Hippocampal formation (tissue), 2 donors: Measurements from ENCODE around the gene NIM1K.
"Not testable (repeated sequence)": the region's sequence is repeated elsewhere in the genome, so short reads cannot be mapped to it uniquely, and the experiment has no call there.

ENCODE experiments used
- DNase-seq, 2 donors: peaks; one replicate each; lab custom pipeline; 2025; lab: John Stamatoyannopoulos, UW

NIM1K gene

DNA sequence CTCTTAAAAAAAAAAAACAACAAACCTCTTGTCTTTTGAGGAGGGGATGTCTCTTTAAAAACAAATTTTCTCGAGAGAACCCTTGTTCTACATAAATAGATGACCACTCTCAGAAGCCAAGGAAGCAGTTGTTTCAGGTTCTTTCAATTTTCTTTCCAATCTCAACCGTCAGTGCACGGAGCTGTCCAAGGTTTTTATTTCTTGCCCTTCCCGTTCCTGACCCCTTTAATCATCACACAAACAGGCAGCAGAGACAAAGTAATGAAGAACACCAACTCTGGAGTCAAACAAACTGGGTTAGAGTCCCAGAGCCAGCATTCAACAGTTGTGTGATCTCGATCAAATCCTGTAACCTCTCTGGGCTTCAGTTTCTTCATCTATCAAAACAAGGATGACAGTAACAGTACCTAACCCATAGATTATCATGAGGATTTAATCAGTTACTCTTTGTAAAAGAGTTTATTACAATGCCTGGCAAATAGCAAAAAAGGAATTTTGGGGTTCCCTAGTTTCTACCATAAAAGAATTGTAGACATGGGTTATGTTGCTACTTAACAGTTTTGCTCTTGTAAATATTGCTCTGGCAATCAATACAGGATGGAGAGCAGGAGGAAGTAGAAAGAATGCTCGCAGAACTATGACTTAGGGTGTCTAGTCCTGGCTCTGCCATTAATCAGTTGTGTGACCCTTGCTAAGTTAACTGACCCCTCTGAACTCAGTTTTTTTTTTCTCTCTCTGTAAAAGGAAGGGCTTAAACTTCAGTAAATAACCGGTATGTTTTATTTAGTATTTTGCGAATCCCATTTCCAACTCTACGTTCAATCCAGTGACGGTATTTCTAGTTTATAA lies 1.0 kb upstream of the NIM1K start:
- DNase-seq = peak in 1 of 2 donors; percentile 39

DNA sequence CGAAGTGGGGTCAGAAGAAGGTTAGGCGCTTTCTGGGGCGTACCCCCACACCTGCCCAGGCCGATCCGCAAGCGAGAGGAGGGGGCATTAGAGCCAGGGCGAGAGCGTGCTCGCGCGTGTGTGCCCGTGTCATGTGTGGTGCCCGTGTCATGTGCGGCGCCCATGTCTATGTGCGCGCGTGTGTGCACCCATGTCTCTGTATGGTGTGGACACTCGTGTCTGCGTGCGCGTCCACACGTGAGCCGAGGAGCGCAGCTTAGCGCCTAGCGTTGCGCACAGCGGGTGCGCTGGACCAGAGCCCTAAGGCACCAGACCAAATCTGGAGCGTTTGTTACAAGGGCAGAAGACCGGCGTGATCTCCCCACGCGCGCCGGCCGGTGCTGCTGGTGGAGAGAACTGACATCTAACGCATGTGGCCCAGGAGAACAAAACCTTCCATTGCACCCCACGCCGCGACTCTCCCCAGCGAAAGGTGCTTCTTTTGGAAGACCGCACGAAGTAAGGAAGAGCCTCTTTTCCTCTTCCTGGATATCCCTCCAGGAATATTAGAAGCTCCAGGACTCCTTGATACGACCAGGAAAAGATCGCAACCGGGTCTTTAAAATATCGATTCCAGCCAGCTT lies 644 bp downstream of the NIM1K start:
- DNase-seq = peak; percentile 25 to 40

DNA sequence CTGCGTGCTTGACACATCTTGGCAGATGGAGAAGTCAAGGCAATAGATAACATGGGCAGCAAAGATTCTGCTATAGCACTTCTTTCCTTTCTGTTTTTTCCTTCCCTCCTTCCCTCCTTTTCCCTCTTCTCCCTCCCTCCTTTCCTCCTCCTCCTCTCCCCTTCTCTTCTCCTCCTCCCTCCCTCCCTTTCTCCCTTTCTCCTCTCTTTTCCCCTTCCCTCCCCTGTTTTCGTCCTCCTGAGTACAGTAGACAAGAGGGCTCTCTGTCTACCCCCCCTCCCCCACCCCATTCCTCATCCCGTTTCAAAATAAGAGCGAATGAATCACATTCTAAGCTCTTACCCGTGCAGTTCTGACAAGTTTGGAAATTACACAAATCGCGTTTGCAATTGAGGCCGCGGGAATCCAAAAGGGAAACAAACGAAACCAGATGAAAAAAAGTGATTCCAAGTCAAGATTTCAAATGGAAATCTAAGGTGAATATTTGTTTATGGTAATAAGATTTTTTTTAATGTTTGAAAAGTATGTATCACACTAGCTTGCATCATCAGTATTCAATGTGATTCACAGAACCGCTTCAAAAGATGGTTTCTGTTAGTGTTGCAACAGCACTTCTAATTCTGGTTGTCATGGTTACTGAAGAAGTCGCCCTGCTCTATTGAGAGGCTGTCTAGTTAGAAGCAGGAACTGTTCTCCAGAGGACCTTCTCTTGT lies 1.3 kb downstream of the NIM1K start:
- peak; percentile 25 to 80 for DNase-seq

DNA sequence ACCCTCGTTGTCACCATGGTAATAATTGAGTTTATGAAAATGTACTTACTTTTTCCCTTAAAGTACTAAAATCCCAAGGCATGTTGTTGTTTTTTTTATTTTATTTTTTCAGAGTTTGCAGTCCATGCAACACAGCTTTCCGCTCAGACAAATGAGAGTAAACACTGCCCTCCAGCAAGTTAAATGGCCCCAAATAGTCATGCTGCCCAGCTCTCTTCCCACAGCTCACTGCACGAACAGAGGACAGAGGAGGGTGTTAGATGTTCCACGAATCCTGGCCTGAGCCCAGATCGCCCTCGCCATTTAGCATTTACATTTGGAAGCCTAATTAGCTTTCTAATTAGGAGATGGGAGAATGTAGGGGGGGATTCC lies 1.9 kb downstream of the NIM1K start:
- DNase-seq = peak; percentile 44 to 80

DNA sequence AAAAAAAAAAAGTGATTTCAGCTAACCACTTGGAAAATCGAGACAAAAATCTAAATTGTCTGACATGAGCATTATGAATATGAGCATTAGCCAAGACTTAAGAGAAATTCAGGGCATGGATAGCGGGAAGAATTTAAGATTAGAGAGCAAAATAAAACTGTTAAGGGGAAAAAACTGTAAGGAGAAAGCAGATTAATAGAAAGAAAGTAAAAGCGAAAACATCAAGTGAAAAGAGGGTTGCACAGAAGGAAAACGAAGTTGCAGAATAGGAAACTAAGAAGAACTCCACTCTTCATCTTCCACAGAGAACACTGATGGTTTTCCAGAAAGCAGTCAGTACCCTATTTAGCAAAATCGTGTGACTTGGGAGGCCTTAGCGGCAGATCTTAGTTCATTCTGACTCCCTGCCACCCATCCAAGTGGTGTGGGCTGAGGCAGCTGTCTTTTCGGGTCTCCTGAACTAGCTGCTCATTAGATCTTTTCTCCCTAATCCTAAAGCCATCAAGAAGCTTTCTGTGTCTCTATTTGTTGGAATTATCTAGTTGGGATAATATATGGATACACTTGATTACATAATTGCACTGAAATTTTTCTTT lies 3.7 kb downstream of the NIM1K start:
- DNase-seq = no peak

DNA sequence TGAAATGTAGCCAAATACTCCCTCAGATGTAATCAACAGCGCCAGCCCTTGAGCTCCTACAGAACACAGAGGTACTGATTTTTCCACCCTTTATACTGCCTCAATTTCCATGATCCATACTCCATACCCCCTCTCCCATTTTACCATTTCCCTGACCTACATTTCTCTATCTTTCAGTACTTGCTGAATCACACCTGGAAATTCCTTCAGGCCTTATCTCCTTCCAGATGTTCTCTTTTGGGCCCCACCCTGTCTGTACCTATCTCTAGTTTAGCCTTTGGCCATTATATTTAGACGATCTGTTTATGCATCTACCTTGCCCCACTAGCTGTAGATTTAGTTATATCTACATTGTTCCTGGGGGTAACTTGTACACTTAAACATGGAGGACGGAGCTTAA lies 5.5 kb downstream of the NIM1K start:
- DNase-seq = no peak

DNA sequence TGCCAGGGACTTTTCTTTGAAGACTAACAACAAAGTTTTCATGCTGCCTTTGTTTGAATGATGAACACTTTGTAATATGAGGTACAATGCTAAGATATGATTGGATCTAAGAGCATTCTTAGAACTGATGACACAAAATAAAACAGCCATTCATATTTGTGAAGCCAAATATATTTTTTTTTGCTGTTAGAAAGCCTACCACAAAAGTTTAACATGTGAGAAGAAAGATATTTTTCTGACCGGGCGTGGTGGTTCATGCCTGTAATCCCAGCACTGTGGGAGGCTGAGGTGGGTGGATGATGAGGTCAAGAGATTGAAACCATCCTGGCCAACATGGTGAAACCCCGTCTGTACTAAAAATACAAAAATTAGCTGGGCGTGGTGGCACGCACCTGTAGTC lies 9.4 kb downstream of the NIM1K start:
- DNase-seq = not testable (repeated sequence)

DNA sequence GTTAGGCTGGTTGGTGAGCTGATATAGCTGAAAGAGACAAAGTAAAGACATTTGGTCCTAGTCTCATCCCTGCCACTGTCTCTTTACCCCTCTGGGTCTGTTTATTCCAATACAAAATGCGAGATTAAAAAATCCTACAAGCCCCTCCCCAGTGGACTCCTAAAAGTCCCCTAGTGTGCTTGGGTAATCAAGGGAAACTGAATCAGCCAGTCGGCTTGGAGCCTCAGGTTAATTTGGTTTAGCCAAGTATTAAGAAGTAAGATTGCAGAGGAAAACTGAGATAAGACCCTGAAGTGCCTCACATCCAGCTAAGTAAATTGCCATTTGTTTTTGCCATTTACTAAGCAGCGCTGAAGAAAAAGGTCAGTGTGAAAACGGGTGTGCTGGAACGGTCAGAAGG lies 10.4 kb downstream of the NIM1K start:
- no peak for DNase-seq

DNA sequence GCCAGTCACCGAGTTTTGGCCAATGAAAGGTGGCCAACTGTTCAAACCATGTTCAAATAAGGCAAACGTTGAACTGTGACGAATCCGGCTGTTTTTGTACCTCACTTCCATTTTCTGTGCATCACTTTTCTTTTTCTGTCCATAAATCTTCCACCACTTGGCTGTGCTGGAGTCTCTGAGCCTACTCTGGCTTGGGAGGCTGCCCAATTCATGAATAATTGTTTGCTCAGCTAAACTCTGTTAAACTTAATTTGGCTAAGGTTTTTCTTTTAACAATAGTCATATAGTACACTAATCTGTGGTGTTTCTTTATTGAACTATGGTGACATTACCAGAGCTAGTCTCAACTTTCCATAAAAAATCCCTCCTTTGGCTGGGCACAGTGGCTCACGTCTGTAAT lies 11.3 kb downstream of the NIM1K start:
- DNase-seq = no peak

DNA sequence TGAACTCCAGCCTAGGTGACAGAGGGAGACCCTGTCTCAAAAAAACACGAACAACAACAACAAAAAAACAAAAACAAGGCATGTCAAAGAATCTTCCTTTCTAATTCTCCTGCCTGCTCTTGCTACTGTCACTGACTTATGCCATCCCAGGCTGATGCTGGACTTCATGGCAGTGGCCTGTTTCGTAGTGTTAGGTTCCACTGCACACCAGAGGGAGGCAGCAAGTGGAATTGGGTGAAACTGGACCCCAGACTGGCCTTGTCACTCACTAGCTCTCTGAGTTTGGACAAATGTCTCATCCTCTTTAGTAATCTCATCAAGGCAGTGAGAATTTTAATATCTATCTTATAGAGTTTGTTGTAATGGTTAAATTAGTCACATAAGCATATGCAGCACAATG lies 12.9 kb downstream of the NIM1K start:
- no peak for DNase-seq

DNA sequence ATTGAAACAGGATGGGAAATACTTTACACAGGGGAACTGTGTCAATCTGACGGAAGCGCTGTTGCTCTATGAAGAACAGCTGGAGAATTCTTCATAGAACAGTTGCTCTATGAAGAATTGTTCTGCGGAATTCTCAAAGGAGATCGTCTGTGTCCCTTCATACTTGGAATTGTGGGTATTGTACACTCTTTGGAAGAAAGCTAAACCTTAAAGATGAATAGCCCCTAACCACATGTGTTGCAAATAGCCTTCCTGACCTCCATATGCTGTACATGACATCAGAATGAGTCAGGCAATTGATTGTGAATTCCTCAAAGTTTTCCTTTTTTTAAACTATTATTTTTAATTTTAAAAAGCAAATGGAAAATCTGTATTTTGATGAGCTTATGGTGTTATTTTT lies 15.6 kb downstream of the NIM1K start:
- DNase-seq = no peak

DNA sequence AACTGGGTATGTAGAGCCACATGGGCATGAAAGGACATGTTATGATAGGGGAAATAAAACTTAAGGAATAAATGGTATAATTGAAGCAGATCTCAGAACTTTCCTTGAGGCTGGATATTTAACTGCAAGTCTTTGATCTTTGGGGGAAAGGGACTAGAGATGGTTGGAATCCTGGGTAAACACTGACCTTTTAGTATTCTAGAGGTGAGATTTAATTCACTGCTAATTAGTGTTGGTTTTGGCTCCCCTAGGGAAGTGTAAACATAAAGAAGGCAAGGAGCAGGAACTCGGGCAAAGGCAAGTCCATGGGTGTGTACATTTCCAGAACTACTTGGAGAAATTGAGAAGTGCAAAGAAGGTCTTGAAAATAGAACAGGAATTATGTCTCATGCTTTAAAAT lies 16.6 kb downstream of the NIM1K start:
- no peak for DNase-seq

DNA sequence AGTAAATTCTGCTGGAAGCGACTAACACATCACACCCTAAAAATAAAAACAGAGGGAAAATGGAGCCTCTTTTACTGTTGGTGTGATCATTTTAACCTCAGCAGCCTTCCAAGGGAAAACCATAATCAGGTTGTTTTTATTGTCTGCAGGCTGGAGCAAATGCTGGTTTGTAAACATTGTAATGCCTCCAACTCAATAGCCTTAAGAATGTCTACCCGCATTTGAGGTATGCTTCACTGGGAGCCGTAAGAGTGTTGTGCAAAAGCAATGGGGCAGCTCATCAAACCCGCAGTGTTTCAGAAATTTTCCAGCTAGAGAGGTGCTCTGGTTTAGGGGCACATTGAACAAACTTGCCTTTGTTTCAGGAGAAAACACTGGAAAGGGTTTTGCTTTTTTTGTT lies 17.0 kb downstream of the NIM1K start:
- no peak for DNase-seq

DNA sequence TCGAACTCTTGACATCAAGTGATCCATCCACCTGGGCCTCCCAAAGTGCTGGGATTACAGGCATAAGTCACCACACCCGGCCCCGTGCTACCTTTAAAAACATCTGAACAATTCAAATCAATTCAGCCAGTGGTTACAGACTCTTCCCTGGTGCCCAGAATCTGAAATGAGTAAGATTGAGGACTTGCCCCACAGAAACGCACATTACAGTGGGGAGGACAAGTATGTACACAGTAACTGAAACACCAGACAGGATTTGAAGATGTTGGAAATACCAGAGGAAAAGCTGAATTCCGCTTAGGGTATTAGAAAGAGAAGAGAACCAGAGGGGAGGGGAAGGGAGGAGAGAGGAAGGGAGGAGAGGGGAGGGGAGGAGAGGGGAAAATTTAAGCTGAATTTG lies 17.8 kb downstream of the NIM1K start:
- DNase-seq = no peak

DNA sequence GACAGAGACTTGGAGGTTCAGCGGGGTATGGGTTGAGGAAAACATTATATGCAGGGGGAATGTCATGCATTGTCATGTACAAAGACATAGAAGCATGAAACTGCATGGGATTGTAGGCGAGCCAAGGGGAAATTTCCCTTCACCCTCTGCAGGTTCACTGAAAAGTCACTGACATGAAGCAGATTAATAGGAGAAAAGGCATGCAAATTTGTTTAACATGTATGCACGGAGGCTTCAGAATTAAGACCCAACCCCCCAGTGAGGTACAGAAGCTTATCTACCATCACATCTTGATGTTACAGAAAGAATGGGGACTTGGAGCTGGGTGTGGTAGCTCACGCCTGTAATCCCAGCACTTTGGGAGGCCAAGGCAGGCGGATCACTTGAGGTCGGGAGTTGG lies 18.5 kb downstream of the NIM1K start:
- DNase-seq = no peak

DNA sequence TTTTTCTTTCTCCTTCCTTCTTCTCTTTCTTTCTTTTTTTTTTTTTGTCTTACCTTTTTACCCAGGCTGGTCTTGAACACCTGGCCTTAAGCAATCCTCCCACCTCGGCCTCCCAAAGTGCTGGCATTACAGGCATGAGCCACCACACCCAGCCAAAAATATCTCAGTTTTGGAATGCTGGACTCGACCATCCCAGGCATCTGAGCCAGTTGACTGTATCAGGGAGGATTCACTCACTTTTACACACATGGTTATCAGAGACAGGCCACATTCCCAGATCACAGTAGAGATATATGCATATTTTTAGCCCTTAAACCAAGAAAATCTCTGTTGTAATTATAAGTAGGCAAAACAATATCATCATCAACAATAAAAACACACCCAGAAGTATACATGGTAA lies 21.9 kb downstream of the NIM1K start:
- no peak for DNase-seq

DNA sequence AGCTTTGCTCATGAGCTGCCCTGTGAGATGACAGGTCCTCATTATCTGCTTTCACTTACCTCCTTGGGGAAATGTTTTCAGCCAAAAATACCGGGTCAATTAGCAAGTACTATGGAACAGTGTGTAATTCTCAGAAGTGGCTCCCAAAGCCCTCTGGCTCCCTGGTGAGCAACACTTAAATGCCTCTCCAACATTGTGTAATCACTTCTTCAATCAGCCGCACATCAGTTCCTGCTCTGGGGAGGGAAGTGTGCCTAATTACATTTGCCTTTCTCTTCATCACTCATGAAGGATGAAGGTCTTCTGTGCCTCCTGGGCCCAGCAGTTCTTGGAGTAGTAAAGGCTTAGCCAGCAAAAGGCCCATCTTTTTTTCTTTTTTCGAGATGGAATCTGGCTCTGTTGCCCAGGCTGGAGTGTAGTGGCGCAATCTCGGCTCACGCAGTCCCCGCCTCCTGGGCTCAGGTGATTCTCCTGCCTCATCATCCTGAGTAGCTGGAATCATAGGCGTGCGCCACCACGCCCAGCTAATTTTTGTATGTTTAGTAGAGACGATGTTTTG lies 23.1 kb downstream of the NIM1K start:
- no peak for DNase-seq

DNA sequence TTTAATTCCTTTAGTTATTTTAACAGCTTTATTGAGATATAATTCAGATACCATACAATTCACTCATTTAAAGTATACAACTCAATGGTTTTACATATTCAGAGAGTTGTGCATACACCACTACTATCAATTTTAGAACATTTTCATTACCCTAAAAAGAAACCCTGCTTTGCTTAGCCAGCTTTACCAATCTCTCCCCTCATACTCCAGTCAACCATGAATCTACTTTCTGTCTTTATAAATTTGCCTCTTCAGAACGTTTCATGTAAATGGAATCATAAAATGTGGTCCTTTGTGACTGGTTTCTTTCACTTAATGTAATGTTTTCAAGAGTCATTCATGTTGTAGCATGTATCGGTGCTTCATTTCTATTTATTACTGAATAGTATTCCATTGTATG lies 24.9 kb downstream of the NIM1K start:
- no peak for DNase-seq

DNA sequence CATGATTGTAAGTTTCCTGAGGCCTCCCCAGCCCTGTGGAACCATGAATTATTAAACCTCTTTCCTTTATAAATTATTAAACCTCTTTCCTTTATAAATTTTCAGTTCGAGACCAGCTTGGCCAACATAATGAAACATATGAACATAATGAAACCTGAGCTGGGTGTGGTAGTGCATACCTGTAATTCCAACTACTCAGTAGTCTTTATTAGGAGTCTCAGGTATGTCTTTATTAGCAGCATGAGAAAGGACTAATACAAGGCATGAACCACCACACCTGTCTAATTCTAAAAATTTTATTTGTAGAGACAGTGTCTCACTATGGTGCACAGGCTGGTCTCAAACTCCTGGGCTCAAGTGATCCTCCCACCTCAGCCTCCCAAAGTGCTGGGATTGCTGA lies 27.1 kb downstream of the NIM1K start:
- DNase-seq = no peak

DNA sequence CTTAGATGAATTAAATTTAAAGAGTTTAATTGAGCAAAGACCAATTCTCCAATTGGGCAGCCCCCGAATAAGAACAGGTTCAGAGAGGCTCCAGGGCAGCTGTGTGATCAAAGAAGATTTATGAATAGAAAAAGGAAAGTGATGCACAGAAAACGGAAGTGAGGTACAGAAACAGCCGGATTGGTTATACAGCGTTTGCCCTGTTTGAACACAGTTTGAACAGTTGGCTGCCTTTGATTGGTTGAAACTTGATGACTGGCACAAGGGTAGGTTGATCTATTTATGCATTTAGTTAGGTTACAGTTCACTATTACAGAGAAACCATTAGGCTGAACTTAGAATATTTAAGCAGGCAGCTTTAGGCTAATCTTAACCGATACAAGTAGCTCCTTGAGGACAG lies 29.5 kb downstream of the NIM1K start:
- DNase-seq = no peak

DNA sequence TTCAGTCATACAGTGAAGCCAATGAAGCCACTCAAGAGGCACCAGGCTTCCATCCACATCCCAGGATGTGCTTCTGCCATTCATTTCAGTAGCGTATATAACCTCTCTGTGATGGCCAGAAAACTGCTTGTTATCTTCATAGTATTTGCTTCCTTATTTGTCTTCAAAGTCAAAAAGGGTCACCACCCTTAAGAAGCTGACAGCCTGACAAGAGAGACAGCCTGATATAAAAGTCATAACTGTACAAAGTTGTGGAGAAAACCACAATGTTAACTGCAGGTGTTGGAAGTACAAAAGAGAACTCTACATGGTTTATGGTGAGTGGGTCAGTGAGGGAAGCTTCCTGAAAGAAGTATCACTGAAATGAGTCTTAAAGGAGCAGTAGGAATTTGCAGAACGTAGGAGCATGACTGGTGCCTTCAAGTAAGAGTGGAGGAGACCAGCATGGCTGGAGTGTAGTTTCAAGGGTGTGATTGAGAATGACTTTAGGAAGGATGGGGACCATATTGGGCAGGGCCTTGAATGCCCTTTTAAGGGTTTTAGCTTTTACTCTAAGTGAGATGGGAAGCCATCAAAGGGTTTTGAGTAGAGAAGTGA lies 33.7 kb downstream of the NIM1K start:
- no peak for DNase-seq

DNA sequence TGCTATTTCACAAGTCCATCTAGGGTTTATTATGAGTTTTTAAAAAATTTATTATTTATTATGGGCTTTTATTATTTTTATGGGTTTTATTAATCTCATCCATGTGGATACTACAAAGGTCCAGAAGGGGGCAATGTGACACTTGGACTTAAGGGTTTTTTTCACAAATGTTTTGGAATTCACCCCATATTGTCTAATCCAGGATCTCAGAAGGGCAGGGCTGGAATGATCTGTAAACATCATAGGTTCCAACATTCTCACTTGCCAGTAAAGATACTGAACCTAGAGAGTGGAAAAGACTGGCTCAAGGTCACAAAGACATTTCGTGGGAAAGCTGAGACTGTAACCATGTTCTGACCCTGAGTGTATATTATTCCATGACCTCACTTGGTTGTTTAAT lies 35.6 kb downstream of the NIM1K start:
- no peak for DNase-seq
